Effector CD8-positive, alpha-beta T cell (primary cell): ENCODE measurements around the gene C5orf46.
"Not testable (repeated sequence)": the region's sequence is repeated elsewhere in the genome, so short reads cannot be mapped to it uniquely, and the experiment has no call there.

Source experiments
- DNase-seq: peaks from one replicate; lab custom pipeline; 2025; lab: John Stamatoyannopoulos, UW

C5orf46 gene

DNA sequence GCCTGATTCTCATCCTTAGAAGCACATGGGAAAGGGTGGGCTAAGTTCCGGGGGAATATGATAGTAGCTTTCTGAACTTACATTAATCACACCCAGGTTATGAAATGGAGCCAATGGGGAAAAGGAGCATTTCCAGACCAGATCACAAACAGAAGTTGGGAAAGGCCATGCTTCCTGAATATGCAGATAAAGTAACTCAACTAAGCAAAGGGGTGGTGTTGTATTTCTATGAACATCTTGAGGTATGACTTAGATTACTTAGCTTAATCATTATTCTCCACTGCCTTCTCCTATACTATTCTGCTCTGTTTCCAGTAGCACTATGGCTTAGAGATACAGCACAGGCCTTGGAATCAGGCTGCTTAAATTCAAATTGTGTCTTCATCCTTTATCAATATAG lies 10.5 kb downstream of the C5orf46 start:
- DNase-seq: no peak

DNA sequence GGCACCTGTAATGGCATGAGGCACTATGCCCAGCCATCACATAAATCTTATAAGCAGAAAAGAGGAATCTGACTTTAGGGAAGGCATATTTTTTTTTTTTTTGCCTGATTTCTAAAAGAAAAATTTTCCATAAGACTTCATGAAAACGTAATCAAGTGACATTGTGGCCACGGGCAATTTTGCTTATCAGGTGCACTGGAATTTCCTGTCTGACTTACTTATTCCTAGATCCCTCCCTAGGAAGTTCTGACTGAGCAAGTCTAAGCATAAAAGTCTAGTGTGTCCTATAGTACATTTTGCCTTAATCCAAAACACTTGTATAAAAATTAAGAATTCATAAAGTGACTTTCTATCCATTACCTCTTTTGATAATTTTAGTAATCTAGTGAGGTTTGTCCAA lies 12.5 kb downstream of the C5orf46 start:
- no peak for DNase-seq

DNA sequence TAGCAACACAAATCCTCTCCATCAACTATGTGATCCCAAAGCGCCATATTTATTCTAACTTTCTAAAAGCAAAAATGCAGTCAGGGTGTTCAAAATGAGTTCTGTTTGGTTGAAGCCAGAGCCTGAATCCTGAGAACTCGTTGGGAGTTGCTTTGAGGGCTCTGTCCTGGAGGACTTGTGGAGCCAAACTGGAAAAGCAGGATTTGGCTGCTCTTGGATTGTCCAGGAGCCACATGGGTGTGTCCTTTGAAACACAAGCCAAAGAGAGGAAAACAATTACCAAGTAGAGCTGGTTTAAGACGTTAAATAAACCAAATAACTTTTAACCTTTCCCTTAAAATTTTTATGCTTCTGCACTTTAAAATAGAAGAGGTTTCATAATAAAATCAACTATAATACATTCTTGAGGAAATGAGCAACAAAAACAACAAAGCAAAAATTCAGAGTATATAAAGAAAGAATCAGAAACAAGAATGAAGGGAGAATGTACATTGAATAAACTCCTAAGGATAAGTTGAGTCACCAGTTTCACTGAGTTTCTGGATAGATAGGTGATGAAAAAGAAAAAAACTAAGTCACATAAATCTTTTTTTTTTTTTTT lies 13.5 kb downstream of the C5orf46 start:
- no peak for DNase-seq

DNA sequence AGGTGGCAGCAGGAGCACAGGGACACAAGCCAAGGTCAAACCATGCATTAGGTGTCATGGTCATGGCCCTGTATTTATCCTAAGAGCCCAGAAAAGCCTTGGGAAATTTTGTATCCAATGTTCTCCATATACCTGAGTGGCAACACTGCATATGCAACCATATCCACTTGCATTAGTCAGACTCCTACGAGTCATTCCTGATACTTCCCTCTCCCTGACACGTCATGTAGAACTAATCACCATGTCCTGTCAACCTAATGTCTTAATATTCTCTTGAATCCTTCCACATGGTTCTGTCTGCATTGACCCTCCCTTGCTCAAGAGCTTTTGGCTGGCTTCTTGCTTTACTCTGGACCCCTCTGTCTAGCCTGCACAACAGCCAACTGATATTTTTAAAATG lies 18.4 kb downstream of the C5orf46 start:
- DNase-seq: no peak

DNA sequence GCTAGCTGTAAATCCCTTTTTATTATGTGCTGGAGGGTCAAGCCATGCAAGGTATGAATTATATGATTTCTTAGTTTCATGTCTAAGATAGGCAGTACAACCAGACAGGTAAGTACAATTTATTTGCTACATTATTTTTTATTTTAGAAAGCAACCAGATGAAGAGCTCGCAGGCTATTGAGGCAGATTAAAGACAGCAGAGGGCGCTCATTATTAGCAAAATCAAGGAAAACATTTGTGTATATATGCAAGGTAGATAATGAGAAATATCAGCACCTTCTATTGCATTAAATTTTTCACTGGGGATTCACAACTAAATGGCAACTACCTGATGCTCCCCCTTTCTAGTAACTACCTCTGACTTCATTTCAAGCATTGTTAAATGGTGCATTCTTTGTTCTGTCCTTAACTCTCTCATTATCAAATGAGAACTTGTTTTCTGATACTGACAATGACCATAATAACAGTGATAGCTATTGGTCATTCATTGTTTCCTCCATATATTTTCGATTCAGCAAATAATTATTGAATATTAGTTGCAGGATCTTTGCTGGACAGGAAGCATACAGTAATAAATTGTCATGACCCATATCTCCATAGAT lies 19.2 kb downstream of the C5orf46 start:
- no peak for DNase-seq

DNA sequence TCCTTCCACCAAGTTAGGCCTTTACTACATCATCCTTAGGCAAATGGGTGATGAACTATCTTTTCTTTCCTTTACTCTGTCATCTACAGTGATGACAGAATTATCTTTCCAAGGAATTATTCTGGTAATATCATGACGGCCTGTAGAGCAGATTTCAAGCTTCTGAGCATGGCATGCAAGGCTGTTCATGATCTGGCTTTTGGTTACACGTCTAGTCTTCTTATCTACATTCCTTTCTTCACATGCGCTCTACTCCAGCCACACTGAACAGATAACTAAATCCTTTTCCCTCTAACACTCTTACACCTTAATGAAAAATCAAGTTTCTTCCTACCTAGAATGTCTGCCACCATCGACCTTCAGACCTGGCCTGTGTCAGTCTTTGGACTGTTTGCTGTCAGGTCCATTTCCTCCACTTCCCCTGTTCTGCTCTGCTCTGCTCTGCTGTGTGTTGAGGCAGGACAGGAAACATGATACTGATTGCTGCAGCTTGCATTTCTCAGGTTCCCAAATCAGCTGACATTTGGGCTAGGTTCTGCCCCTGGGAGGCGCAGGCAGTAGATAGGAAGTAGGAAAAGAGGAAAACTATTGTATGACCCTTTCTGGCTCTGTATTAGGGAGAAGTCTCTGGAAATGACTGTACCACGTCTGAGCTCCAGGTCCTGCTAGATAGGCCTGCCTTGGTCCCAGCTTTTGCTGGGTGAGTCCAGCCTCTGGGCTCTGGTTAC lies 23.6 kb downstream of the C5orf46 start:
- DNase-seq: no peak

DNA sequence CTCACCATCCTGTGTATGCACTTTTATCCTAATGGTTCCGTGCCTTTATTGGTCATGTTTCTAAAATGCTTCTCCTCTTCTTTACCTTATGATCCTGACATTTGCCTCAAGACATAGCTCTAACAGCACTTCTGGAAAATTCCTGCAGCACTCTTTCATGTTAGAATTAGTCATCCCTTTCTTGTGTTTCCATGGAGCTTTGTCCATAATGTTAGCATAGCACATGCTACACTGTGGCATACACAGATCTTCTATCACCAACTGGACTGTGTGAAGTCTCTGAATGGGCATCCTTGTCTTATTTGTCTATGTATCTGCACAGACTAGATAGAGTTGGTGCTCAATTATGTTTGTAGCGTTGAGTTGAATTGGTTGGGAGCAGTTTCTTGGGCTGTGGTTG lies 25.9 kb downstream of the C5orf46 start:
- no peak for DNase-seq

DNA sequence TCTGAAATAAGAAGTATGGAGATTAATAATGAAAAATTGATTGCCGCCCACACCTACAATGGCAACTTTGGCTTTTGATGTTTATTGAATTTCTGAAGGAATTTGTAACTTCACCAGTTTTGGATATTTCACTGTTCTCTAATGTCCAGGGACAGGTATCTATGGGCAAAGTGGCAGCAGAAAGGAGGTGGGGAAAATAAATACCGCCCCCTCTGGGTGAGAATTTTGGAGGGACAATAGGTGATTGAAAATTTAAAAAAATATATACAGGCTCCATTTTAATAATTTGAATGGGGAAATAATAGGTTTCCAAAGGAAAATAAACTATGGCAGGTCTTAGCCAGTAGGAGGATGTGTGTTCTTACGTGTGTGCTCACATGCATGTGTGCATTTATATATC lies 26.6 kb downstream of the C5orf46 start:
- DNase-seq: no peak

DNA sequence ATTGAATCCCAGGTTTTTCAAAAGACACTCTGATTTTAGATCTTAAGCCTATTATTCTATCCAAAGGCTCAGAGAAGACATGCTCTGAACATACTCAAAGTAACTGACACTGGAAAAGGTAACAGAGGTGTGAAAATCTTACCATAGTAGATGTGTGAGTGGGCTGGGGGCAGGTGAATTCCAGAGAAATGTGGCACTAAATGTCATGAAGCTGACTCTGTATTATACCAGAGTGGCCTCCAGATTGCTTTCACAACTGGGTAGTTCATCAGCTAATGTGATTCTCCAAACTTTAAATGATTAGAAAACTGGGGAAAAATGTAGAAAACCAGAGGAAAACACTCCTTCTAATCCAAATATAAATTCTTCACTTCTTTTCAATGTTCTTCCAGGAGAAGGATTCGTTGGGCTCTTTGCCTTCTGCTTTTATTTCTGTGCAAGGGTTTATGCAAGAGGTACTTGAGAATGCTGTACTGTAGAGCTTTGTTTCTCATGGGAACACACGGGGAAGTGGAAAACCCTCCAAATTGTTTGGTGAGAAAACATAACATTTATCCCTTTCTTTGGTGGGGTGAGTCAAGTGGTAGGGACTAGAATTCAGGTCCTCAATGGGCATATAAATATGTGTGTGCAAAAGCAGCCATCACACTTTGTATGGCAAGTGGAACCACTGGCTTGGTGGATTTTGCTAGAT lies 28.1 kb downstream of the C5orf46 start, which contains the start of gene SCGB3A2:
SCGB3A2 (plus strand) TSS at position 646 of the 694 bp plus-strand sequence. CDS start 93 bp downstream, outside the sequence.
- no peak for DNase-seq

DNA sequence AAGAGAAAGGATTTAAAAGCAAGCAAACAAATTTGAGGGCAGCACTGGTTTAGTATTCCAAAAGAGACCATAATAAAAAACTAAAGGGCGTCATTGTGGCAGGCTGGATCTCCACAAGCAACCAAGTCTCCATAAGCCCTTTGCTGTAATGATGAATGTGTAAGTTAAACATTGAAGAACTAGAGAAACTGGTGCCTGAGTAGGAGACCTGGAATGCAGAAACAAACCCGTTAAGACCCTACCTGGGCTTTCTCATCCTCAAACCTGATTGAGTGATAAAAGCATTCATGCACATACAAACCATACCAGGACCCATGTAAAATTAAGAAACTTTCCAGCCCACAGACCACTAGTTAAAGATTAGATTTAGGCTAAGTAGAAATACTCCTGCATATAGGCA lies 29.7 kb downstream of the C5orf46 start:
- DNase-seq: no peak

DNA sequence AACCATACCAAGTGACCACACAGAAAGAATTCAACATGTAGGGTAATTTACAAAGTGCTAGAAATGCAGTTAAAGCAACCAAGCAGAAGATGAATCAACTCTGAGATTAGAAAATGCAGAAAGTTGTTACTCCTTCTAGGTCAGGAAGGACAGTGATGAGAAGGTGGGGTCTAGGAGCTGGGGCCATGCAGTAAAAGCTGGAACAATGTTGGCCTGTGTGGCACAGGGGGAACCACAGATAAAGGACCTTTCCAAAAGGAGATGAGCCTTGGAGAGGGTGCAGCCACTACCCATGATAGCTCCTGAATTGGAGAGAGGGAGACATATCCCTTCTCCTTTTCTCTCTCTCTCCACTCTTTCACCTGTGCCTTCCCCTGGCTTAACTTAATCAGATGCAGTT lies 30.2 kb downstream of the C5orf46 start:
- no peak for DNase-seq

DNA sequence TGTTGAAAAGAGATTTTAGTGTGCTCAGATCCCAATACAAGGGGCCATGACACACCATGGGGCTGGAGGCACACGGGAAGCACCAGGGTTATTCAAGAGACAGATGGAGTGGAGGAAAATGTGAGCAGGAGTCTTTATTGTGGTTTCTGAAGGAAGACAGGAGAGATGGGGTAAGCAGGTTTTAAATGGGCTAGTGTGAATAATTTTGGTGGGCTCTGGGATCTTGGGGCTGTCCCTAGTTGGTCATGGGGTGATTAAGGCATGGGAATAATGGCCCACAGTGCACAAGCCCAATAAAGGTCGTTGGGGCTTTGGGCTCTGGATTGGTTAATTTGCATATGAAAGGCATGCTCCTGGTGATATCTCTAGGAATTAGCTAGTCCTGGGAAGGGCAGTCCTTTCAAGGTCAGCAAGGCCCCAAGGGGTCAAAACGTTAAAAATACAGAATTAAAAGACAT lies 31.4 kb downstream of the C5orf46 start:
- DNase-seq: no peak

DNA sequence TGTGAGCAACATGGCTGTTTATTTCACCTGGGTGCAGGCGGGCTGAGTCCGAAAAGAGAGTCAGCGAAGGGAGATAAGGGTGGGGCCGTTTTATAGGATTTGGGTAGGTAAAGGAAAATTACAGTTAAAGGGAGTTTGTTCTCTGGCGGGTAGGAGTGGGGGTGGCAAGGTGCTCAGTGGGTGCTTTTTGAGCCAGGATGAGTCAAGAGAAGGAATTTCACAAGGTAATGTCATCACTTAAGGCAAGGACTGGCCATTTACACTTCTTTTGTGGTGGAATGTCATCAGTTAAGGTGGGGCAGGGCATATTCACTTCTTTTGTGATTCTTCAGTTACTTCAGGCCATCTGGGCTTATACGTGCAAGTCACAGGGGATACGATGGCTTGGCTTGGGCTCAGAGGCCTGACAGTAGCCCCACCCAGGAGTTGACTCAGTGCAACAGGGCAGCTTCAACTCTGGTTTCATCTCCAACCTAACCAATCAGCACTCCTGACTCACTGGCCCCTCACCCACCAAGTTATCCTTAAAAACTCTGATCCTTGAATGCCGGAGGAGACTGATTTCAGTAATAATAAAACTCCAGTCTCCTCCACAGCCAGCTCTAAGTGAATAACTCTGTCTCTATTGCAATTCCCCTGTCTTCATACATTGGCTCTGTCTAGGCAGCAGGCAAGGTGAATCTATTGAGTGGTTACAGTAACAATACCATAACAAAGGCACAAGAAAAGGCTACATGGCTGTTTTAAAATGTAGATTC lies 32.0 kb downstream of the C5orf46 start:
- not testable (repeated sequence) for DNase-seq

DNA sequence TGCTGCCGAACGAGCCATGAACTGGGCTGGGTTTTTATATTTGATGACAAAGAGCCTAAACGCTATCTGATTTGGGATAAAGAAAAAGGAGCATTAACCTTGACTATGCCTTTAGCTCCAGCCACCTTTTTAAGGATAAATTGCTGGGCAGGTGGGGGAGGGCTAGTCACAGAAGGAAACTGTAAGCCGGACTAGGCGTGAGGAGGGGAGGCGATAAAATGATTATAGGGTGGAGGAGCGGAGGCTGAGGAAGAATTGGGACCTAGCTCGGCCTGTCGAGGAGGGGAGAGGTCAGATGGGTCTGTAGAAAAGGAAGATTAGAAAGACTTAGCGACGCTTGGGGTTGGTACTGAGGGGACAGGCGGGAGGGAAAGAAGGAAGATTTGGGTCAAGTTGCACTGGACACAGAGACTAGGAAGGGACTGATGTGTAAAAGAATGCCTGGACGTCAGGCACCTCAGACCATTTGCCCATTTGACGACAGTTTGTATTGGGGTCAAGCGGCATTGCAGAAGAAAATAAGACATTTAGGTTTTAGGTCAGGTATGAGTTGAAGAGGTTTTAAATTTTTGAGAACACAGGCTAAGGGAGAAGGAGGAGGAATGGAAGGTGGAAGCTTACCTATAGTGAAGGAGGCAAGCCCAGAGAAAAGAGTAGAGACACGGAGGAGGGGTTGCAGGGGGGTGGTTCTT lies 33.4 kb downstream of the C5orf46 start:
- not testable (repeated sequence) for DNase-seq

DNA sequence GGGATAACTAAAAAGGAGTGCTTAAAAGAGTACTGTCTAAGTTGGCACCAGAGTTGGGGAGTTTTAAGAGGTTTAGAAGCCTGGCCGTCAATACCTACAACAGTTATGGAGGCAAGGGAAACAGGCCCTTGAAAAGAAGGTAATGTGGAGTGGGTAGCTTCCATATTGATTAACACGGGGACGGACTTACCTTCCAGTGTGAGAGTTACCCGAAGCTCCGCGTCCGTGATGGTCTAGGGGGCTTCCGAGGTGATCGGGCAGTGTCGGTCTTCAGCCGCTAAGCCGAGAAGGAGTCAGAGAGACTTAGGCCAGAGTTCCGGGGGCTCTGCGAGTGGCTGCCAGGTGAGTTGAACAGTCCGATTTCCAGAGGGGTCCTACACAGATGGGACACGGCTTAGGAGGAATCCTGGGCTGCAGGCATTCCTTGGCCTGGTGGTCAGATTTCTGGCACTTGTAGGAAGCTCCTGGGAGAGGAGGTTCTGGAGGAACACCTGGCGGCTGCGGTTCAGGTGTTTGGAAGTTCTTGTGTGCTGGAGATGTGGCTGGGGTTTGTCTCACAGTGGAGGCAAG lies 34.3 kb downstream of the C5orf46 start:
- not testable (repeated sequence) for DNase-seq

DNA sequence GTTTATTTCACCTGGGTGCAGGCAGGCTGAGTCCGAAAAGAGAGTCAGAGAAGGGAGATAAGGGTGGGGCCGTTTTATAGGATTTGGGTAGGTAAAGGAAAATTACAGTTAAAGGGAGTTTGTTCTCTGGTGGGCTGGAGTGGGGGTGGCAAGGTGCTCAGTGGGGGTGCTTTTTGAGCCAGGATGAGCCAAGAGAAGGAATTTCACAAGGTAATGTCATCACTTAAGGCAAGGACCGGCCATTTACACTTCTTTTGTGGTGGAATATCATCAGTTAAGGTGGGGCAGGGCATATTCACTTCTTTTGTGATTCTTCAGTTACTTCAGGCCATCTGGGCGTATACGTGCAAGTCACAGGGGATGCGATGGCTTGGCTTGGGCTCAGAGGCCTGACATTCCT lies 36.4 kb downstream of the C5orf46 start:
- not testable (repeated sequence) for DNase-seq

DNA sequence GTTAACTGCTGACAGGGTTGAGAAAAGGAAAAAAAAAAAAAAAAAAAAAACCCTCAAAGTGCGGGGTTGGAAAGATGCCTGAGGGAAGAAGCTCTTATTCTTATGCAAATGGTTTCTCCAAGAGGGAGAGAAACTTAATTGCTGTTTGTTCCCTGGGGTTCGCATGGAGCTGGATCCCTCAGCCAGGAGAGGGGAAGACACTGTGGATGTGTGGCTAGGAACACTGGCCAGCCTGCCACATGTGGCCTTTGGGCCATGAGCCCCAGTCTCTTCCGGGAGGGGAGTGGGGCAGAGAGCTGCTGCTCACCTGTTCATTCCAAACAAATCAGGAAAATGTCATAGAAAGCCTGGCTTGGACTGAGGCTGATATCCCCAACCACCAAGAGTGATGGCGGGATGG lies 37.2 kb downstream of the C5orf46 start:
- no peak for DNase-seq

DNA sequence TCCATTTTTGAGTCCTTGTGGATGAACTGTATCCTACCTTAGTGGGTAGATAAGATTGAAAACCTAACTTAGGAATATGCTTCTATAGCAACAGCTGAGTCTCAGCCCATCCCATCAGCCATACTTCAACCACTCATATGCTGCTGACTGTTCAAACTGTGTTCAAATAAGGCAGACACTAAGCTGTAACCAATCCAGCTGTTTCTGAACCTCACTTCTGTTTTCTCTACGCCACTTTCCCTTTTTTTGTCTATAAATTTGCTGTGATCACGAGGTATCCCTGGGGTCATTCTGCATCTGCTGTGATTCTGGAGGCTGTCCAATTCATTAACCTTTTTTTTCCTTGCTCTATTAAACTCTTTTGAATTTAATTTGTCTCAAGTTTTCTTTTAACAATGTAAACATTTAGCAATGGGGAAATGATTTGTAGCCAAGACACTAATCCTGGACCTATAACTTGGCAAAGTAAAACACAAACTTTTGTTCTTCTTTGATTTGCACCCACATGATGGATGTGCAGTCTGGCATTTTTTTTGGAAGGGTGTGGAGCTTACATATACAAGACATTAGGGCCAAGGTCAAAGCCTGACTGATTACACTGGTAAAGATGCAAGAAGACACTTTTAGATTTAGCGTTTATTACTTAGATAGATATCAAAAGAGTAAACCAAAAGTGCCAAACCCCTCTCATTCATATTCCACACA lies 42.7 kb downstream of the C5orf46 start:
- DNase-seq: no peak

DNA sequence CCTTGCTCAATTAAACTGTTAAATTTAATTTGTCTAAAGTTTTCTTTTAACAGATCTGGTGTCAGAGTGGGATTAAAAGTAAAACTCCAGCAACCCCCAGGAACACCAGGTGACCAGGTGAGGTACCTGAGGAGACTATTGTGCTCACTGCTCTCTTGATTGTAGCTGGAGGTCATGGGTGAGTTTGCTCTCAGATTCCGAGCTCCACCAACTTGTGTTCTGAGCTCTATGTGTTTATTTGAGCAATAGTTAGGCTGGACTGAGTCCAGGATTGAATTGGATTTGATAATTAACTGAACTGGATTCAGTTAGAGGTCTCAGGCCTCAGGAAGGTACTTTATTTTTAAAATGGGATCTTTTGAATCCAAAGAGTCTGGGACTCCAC lies 45.7 kb downstream of the C5orf46 start:
- no peak for DNase-seq

DNA sequence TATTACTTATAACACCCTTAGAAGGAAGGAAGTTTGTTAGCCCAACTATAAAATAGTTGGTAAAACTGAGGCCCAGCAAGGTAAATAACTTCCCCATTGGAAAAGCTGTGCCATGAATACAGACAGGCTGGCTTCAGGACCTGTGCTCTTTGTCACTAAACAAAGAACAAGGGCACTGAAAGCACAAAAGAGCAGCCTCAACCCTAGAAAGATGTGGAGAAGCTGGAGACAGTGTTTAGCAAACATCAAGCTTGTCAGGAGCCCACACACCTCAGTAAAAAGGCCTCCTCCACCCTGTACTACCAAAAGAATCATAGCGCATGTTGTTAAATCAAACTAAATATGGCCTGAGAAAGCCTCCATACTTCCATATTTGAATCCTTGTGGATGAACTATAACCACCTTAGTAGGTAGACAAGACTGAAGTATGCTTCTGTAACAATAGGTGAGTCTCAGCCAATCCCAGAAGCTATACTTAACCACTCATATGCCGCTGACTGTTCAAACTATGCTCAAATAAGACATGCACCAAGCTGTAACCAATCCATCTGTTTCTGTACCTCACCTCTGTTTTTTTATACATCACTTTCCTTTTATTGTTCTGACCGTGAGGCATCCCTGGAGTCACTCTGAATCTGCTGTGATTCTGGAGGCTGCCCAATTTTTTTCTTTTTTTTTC lies 46.2 kb downstream of the C5orf46 start:
- DNase-seq: no peak
